Caco-2 (cell line): ENCODE data around the gene FOXP1. TPM values are rescaled to one million over a fixed set of nuclear protein-coding genes. Genes with fewer than 3 reads are reported as not detected.

ENCODE experiments used
- BruUV-seq: library from RNA; stranded (reverse); fragments of 400-500 nt; replicated peaks from 2 replicates; lab custom pipeline; 2021; lab: Mats Ljungman, UMichigan
- CTCF ChIA-PET: fragments of 300-600 bp; sonication (Branson Sonifier 250); formaldehyde crosslinking; loops from one replicate; lab custom pipeline; 2022; ENCODE audit warnings: antibody characterized with exemption; lab: Charles Lee
- POLR2A ChIA-PET: fragments of 300-600 bp; sonication (Branson Sonifier 250); formaldehyde crosslinking; loops from one replicate; lab custom pipeline; 2022; ENCODE audit warnings: antibody characterized with exemption; lab: Charles Lee
- DNase-seq, 2 experiments: peaks; one replicate each; pipeline versions ENCODE4 v3.0.0 to v3.0.0-alpha.2; 2020 to 2022
- H3K27me3 ChIP-seq: replicated peaks from 2 replicates; pipeline ENCODE4 v1.6.0; 2011; ENCODE audit warnings: low read length; ENCODE audit not compliant: control insufficient read depth, insufficient read depth
- H3K36me3 ChIP-seq: 2 replicates; pipeline ENCODE4 v1.5.1; 2011; ENCODE audit warnings: low read length; ENCODE audit not compliant: control insufficient read depth, insufficient read depth
- H3K4me1 ChIP-seq: fragments of 250-450 bp; sonication (Bioruptor Pico); 2 replicates; pipeline ENCODE4 v1.5.1; 2020; ENCODE audit warnings: mild to moderate bottlenecking
- H3K4me3 ChIP-seq: 2 replicates; pipeline ENCODE4 v1.5.1; 2011; ENCODE audit warnings: low read depth, mild to moderate bottlenecking, control low read depth, low read length
- H3K9me3 ChIP-seq: fragments of 250-450 bp; sonication (Bioruptor Pico); 2 replicates; pipeline ENCODE4 v1.5.1; 2020; ENCODE audit warnings: mild to moderate bottlenecking, moderate library complexity
- H3K27ac Mint-ChIP-seq: one replicate; pipeline ENCODE4 v1.8.0; 2022; ENCODE audit warnings: mixed read lengths; ENCODE audit not compliant: unreplicated experiment
- H3K27me3 Mint-ChIP-seq: one replicate; pipeline ENCODE4 v1.8.0; 2022; ENCODE audit warnings: mixed read lengths; ENCODE audit not compliant: insufficient read depth, unreplicated experiment
- H3K36me3 Mint-ChIP-seq: one replicate; pipeline ENCODE4 v1.8.0; 2022; ENCODE audit warnings: mild to moderate bottlenecking, mixed read lengths; ENCODE audit not compliant: insufficient read depth, unreplicated experiment
- H3K4me1 Mint-ChIP-seq: one replicate; pipeline ENCODE4 v1.8.0; 2022; ENCODE audit warnings: low read depth, mixed read lengths; ENCODE audit not compliant: unreplicated experiment
- H3K4me3 Mint-ChIP-seq: one replicate; pipeline ENCODE4 v1.8.0; 2022; ENCODE audit warnings: mild to moderate bottlenecking, moderate library complexity, mixed read lengths; ENCODE audit not compliant: unreplicated experiment
- H3K9me3 Mint-ChIP-seq: one replicate; pipeline ENCODE4 v1.8.0; 2022; ENCODE audit warnings: mixed read lengths; ENCODE audit not compliant: unreplicated experiment
- CTCF ChIP-seq, 2 experiments: fragments of 200-600 bp in 1 of 2; IDR thresholded peaks; 1 replicate in 1 of 2; 2 replicates in 1 of 2; pipeline versions ENCODE4 v1.5.1 to v1.8.0; 2011 to 2022; ENCODE audit warnings: antibody characterized with exemption in 1 of 2, control low read depth in 1 of 2, inconsistent platforms in 1 of 2, low read depth in 1 of 2, low read length in 1 of 2, mild to moderate bottlenecking in 1 of 2, moderate library complexity in 1 of 2; ENCODE audit not compliant: insufficient read depth in 1 of 2, severe bottlenecking in 1 of 2, unreplicated experiment in 1 of 2
- intact Hi-C: fragments of 100-400 bp; cut with micrococcal nuclease; formaldehyde crosslinking; loops from one replicate; pipeline ENCODE4 v1.10.0; 2022; ENCODE audit not compliant: unreplicated experiment
- total RNA-seq: library from RNA; stranded (reverse); gene quantifications from 2 replicates; pipeline ENCODE4 v1.2.3, GENCODE V29; 2022

FOXP1 gene
- total RNA-seq, 1 experiment from 2014 or later = 131 TPM

- intact Hi-C loops = no loop called here
- H3K36me3 Mint-ChIP-seq = peaks cover 5% of the 10 kb centered on the region
- no peak for DNase-seq
Measured at GRCh38 chr3:71559578-71560162, 23.9 kb downstream of the FOXP1 start.

DNA sequence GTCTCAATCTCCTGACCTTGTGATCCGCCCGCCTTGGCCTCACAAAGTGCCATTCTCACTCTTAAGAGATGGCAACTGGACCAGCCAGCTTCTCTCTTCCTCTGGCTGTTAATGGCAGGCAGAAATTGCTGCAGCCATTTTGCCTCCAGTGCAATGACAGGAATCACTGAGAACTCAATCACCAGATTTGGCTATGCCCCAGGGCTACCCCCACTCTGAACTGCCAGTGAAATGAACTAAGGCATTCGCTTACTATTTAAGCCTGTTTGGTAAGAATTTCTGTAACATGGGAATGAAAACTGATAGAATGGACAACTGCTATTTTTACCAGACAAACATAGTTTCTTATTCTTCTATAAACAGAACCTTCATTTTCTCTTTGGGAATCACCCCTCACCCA, 24.5 kb downstream of the FOXP1 start:
- Histone ChIP-seq H3K4me3 (no peak overlapping the region), H3K27me3 (no peaks in the 10 kb centered on the region), H3K36me3 (no peaks in the 10 kb centered on the region; the same call in 1 of the 2 replicates), H3K9me3 (no peaks in the 10 kb centered on the region), H3K4me1 (no peaks in the 10 kb centered on the region)
- no peaks in the 10 kb centered on the region for H3K9me3 Mint-ChIP-seq
- DNase-seq = no peak
- H3K27ac Mint-ChIP-seq = no peak overlapping the region
- ChIA-PET CTCF (no interaction called here), POLR2A (no interaction called here)
- no peaks in the 10 kb centered on the region for H3K27me3 Mint-ChIP-seq
- intact Hi-C loops = no loop called here
- no TSS peak for BruUV-seq
- no peaks in the 10 kb centered on the region for H3K36me3 Mint-ChIP-seq
- H3K4me1 Mint-ChIP-seq = no peaks in the 10 kb centered on the region
- no peak for TF ChIP-seq CTCF (IDR thresholded peaks at IDR 0.05; ENCODE audit: insufficient read depth in 1 of 2, low read depth in 1 of 2, low read length in 1 of 2, severe bottlenecking in 1 of 2, unreplicated experiment in 1 of 2)
- H3K4me3 Mint-ChIP-seq = no peak overlapping the region

More at GRCh38 chr3:71559578-71560162, 23.9 kb downstream of the FOXP1 start:
- Mint-ChIP-seq H3K4me1 (no peaks in the 10 kb centered on the region), H3K4me3 (no peak overlapping the region), H3K9me3 (no peaks in the 10 kb centered on the region), H3K27ac (peak overlapping the region; percentile 10), H3K27me3 (no peaks in the 10 kb centered on the region)
- Histone ChIP-seq H3K4me1 (no peaks in the 10 kb centered on the region), H3K4me3 (no peak overlapping the region), H3K36me3 (no peaks in the 10 kb centered on the region; the same call in 1 of the 2 replicates), H3K27me3 (no peaks in the 10 kb centered on the region), H3K9me3 (no peaks in the 10 kb centered on the region)
- CTCF ChIA-PET = no interaction called here
- POLR2A ChIA-PET = no interaction called here
- TF ChIP-seq CTCF (IDR thresholded peaks at IDR 0.05; ENCODE audit: insufficient read depth in 1 of 2, low read depth in 1 of 2, low read length in 1 of 2, severe bottlenecking in 1 of 2, unreplicated experiment in 1 of 2) = no peak
- BruUV-seq = no TSS peak

GRCh38 chr3:71554649-71555048, 28.9 kb downstream of the FOXP1 start:
- Mint-ChIP-seq H3K4me3 (no peak overlapping the region), H3K9me3 (no peaks in the 10 kb centered on the region)
- TF ChIP-seq CTCF (IDR thresholded peaks at IDR 0.05; ENCODE audit: insufficient read depth in 1 of 2, low read depth in 1 of 2, low read length in 1 of 2, severe bottlenecking in 1 of 2, unreplicated experiment in 1 of 2) = no peak

More at GRCh38 chr3:71554649-71555048, 28.9 kb downstream of the FOXP1 start:
- H3K4me3 ChIP-seq = no peak overlapping the region
- intact Hi-C loops = no loop called here
- H3K27ac Mint-ChIP-seq = no peak overlapping the region
- H3K27me3 ChIP-seq = no peaks in the 10 kb centered on the region
- no peaks in the 10 kb centered on the region for H3K4me1 ChIP-seq
- CTCF ChIA-PET = no interaction called here
- H3K9me3 ChIP-seq = no peaks in the 10 kb centered on the region
- POLR2A ChIA-PET = no interaction called here
- no peaks in the 10 kb centered on the region for H3K27me3 Mint-ChIP-seq
- no TSS peak for BruUV-seq
- no peaks in the 10 kb centered on the region; the same call in 1 of the 2 replicates for H3K36me3 ChIP-seq
- no peaks in the 10 kb centered on the region for H3K4me1 Mint-ChIP-seq
- H3K36me3 Mint-ChIP-seq = peaks cover 6% of the 10 kb centered on the region
- no peak for DNase-seq
